Mesendoderm (in vitro differentiated cells): ENCODE measurements around the gene SQSTM1.

Experiments used
- DNase-seq: peaks from one replicate; pipeline ENCODE4 v3.0.0; 2013
- H2AK5ac ChIP-seq: 2 replicates; pipeline ENCODE4 v1.6.1; 2013; ENCODE audit warnings: low read length, inconsistent platforms
- H2BK120ac ChIP-seq: 2 replicates; pipeline ENCODE4 v1.6.1; 2013; ENCODE audit warnings: low read depth, mild to moderate bottlenecking, low read length, moderate library complexity, mixed read lengths
- H2BK15ac ChIP-seq: replicated peaks from 2 replicates; pipeline ENCODE4 v1.6.1; 2013; ENCODE audit warnings: low read depth, mild to moderate bottlenecking, moderate library complexity
- H2BK5ac ChIP-seq: 2 replicates; pipeline ENCODE4 v1.6.1; 2013; ENCODE audit warnings: low read length, inconsistent platforms
- H3K18ac ChIP-seq: 2 replicates; pipeline ENCODE4 v1.6.1; 2013; ENCODE audit warnings: mild to moderate bottlenecking, low read length, mixed read lengths
- H3K23ac ChIP-seq: one replicate; pipeline ENCODE4 v1.6.1; 2013; ENCODE audit warnings: low read length
- H3K27ac ChIP-seq: 2 replicates; pipeline ENCODE4 v1.5.1; 2013; ENCODE audit warnings: low read depth, mild to moderate bottlenecking, inconsistent platforms, low read length, moderate library complexity
- H3K27me3 ChIP-seq: 2 replicates; pipeline ENCODE4 v1.6.1; 2013; ENCODE audit warnings: low read length, control low read depth, mild to moderate bottlenecking, inconsistent platforms; ENCODE audit not compliant: insufficient read depth, poor library complexity
- H3K36me3 ChIP-seq: 2 replicates; pipeline ENCODE4 v1.6.1; 2013; ENCODE audit warnings: low read length, inconsistent platforms; ENCODE audit not compliant: control insufficient read depth, insufficient read depth
- H3K4ac ChIP-seq: one replicate; pipeline ENCODE4 v1.6.1; 2013; ENCODE audit warnings: low read depth, mild to moderate bottlenecking, low read length, moderate library complexity
- H3K4me1 ChIP-seq: 2 replicates; pipeline ENCODE4 v1.6.1; 2013; ENCODE audit warnings: low read depth, low read length, inconsistent platforms; ENCODE audit not compliant: control insufficient read depth
- H3K4me2 ChIP-seq: 2 replicates; pipeline ENCODE4 v1.6.1; 2013; ENCODE audit warnings: low read length
- H3K4me3 ChIP-seq: 2 replicates; pipeline ENCODE4 v1.5.1; 2013; ENCODE audit warnings: mild to moderate bottlenecking, low read length
- H3K56ac ChIP-seq: one replicate; pipeline ENCODE4 v1.6.1; 2013; ENCODE audit warnings: low read length
- H3K79me1 ChIP-seq: 2 replicates; pipeline ENCODE4 v1.6.1; 2013; ENCODE audit warnings: low read length, inconsistent platforms
- H3K79me2 ChIP-seq: 2 replicates; pipeline ENCODE4 v1.6.1; 2013; ENCODE audit warnings: mild to moderate bottlenecking, low read length; ENCODE audit not compliant: control insufficient read depth, insufficient read depth
- H3K9ac ChIP-seq: 2 replicates; pipeline ENCODE4 v1.6.1; 2013; ENCODE audit warnings: low read length, inconsistent platforms
- H4K5ac ChIP-seq: one replicate; pipeline ENCODE4 v1.6.1; 2013; ENCODE audit warnings: low read length
- H4K8ac ChIP-seq: one replicate; pipeline ENCODE4 v1.6.1; 2013; ENCODE audit warnings: low read depth, mild to moderate bottlenecking, control low read depth, low read length, moderate library complexity
- WGBS: extraction: QIAGEN DNeasy Blood & Tissue Kit; methylation state at CpG from one replicate; pipeline ENCODE4 v1.1.7; 2013; ENCODE audit warnings: low lambda C conversion rate, missing lambda C conversion rate; ENCODE audit not compliant: insufficient coverage; ENCODE audit errors: extremely low coverage; 5-methylcytosine and 5-hydroxymethylcytosine counted together

The SQSTM1 gene

GRCh38 chr5:179828756-179829421 is 8.2 kb downstream of the SQSTM1 start:
- H3K23ac ChIP-seq: no peak overlapping the region
- no peak overlapping the region for H4K5ac ChIP-seq
- no peaks in the 10 kb centered on the region for H3K27me3 ChIP-seq
- peaks cover 3% of the 10 kb centered on the region for H3K79me1 ChIP-seq
- WGBS: no CpG with 5 or more reads among the region's 3 CpGs
- no peak overlapping the region for H2BK15ac ChIP-seq
- peaks cover 17% of the 10 kb centered on the region for H3K36me3 ChIP-seq
- H2BK5ac ChIP-seq: no peak overlapping the region
- no peak overlapping the region for H3K27ac ChIP-seq
- H2BK120ac ChIP-seq: no peak overlapping the region
- no peak overlapping the region for H3K4me3 ChIP-seq
- no peak overlapping the region for H3K56ac ChIP-seq
- no peak overlapping the region for H2AK5ac ChIP-seq
- H3K18ac ChIP-seq: no peak overlapping the region
- no peak for DNase-seq
- no peak overlapping the region for H3K4me2 ChIP-seq
- no peak overlapping the region for H3K4ac ChIP-seq
- no peak overlapping the region for H4K8ac ChIP-seq
- no peaks in the 10 kb centered on the region for H3K4me1 ChIP-seq
- H3K79me2 ChIP-seq: no peaks in the 10 kb centered on the region
- no peak overlapping the region for H3K9ac ChIP-seq

DNA sequence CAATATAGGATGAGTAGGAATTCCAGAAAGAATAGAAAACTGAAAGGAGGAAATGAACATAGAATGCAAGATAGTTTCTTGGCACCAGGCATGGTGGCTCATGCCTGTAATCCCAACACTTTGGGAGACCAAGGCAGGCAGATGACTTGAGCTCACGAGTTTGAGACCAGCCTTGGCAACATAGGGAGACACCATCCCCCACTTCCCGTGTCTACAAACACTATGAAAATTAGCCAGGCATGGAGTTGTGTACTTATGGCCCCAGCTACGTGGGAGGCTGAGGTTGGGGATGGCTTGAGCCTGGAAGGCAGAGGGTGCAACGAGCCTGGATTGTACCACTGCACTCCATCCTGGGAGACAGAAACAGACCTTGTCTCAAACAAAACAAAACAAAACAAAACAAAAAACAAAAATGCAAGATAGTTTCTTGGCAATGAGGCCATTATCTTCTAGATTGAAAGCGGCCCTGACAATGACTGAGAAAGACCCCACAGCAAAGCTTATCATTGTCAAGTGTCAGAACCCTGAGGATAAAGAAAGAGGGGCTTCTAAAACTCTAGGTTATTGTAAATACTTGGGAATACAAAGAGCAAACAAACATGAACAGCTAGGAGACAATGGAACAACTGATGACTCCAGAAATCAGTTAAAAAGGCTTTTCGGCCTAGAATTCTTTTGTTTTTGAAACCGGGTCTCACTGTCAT is 9.2 kb downstream of the SQSTM1 start:
- no CpG with 5 or more reads among the region's 7 CpGs for WGBS
- no peak overlapping the region for H3K4me2 ChIP-seq

GRCh38 chr5:179830818-179831468 is 10.2 kb downstream of the SQSTM1 start:
- Histone ChIP-seq H4K5ac (no peak overlapping the region), H3K4me3 (no peak overlapping the region), H3K79me1 (no peaks in the 10 kb centered on the region), H3K56ac (no peak overlapping the region), H3K4ac (no peak overlapping the region), H3K18ac (no peak overlapping the region), H3K27ac (no peak overlapping the region), H3K23ac (no peak overlapping the region), H3K4me2 (no peak overlapping the region), H3K79me2 (no peaks in the 10 kb centered on the region), H2BK120ac (no peak overlapping the region), H2BK5ac (no peak overlapping the region), H3K9ac (no peak overlapping the region), H3K4me1 (no peaks in the 10 kb centered on the region), H4K8ac (no peak overlapping the region), H3K36me3 (peaks cover 14% of the 10 kb centered on the region), H3K27me3 (no peaks in the 10 kb centered on the region), H2AK5ac (no peak overlapping the region), H2BK15ac (no peak overlapping the region)
- DNase-seq: no peak
- WGBS: no CpG with 5 or more reads among the region's 7 CpGs

More for the DNA sequence above, 9.2 kb downstream of the SQSTM1 start:
- Histone ChIP-seq H4K5ac (no peak overlapping the region), H3K4me3 (no peak overlapping the region), H2BK15ac (no peak overlapping the region), H3K4me1 (no peaks in the 10 kb centered on the region), H3K56ac (no peak overlapping the region), H3K23ac (no peak overlapping the region), H3K27me3 (no peaks in the 10 kb centered on the region), H3K18ac (no peak overlapping the region), H3K27ac (no peak overlapping the region), H4K8ac (no peak overlapping the region), H3K4ac (no peak overlapping the region), H2AK5ac (no peak overlapping the region), H3K79me2 (no peaks in the 10 kb centered on the region), H3K36me3 (peaks cover 15% of the 10 kb centered on the region), H3K9ac (no peak overlapping the region), H3K79me1 (no peaks in the 10 kb centered on the region), H2BK120ac (no peak overlapping the region), H2BK5ac (no peak overlapping the region)
- DNase-seq: no peak

- Histone ChIP-seq H3K4me1 (no peaks in the 10 kb centered on the region), H3K27ac (no peak overlapping the region), H2BK120ac (no peak overlapping the region), H3K4me2 (no peak overlapping the region), H3K27me3 (no peaks in the 10 kb centered on the region), H3K79me2 (no peaks in the 10 kb centered on the region), H3K23ac (no peak overlapping the region), H2AK5ac (no peak overlapping the region), H2BK5ac (no peak overlapping the region), H4K8ac (no peak overlapping the region), H3K56ac (no peak overlapping the region), H3K36me3 (peaks cover 20% of the 10 kb centered on the region), H3K4ac (no peak overlapping the region), H2BK15ac (no peak overlapping the region), H3K9ac (no peak overlapping the region), H3K18ac (no peak overlapping the region), H3K79me1 (no peaks in the 10 kb centered on the region), H3K4me3 (no peak overlapping the region), H4K5ac (no peak overlapping the region)
- no CpG with 5 or more reads among the region's 20 CpGs for WGBS
- DNase-seq: no peak
These were observed 11.5 kb downstream of the SQSTM1 start for GRCh38 chr5:179832039-179832745.

- H3K23ac ChIP-seq: no peak overlapping the region
- H3K56ac ChIP-seq: no peak overlapping the region
- no peak overlapping the region for H2BK120ac ChIP-seq
- no peak overlapping the region for H4K5ac ChIP-seq
- H3K36me3 ChIP-seq: peaks cover 22% of the 10 kb centered on the region
- H3K9ac ChIP-seq: no peak overlapping the region
- H2AK5ac ChIP-seq: no peak overlapping the region
- no peak overlapping the region for H3K4me2 ChIP-seq
- H3K4me3 ChIP-seq: no peak overlapping the region
- no peak overlapping the region for H3K18ac ChIP-seq
- no peak overlapping the region for H2BK5ac ChIP-seq
- H3K4ac ChIP-seq: no peak overlapping the region
- H2BK15ac ChIP-seq: no peak overlapping the region
- H3K79me1 ChIP-seq: no peaks in the 10 kb centered on the region
- WGBS: no CpG with 5 or more reads among the region's 23 CpGs
- no peak for DNase-seq
- no peaks in the 10 kb centered on the region for H3K27me3 ChIP-seq
- no peaks in the 10 kb centered on the region for H3K4me1 ChIP-seq
- H4K8ac ChIP-seq: no peak overlapping the region
- H3K79me2 ChIP-seq: no peaks in the 10 kb centered on the region
- no peak overlapping the region for H3K27ac ChIP-seq
These were observed 12.5 kb downstream of the SQSTM1 start for GRCh38 chr5:179833056-179833708.
